IPS-18c (cell line): ENCODE measurements around the gene MEGF8.
A peak's percentile ranks its signal among the peaks of the same experiment; 100 is the strongest.

Source experiments
- H3K4me3 ChIP-seq: 2 replicates; pipeline ENCODE4 v1.7.0; 2013; ENCODE audit warnings: low read depth, mild to moderate bottlenecking, low read length, moderate library complexity; ENCODE audit not compliant: insufficient read depth
- H3K9me3 ChIP-seq: one replicate; pipeline ENCODE4 v1.6.1; 2013; ENCODE audit warnings: mild to moderate bottlenecking, low read length, moderate library complexity; ENCODE audit not compliant: control insufficient read depth, insufficient read depth

The MEGF8 gene

DNA sequence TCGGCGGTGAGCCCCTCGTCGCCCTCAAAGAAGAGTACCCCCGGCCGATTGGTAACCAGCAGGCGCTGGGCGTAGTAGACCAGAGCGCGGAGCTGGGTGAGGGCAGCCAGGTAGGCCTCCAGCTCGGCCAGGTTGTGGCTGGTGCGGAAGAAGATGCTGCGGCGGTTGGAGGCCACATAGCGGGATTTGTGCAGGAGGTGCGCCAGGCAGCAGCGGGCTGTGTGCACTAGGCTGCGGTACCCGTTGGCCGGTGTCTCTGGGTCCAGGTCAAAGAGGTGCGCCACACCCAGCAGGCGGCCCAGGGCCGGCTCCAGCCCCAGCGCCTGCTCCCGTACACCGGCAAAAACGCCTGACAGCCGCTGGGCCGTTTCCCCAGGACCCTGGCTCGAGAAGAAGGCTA is 84.9 kb downstream of the MEGF8 start:
- H3K4me3 ChIP-seq: no peak overlapping the region
- H3K9me3 ChIP-seq: no peaks in the 10 kb centered on the region

DNA sequence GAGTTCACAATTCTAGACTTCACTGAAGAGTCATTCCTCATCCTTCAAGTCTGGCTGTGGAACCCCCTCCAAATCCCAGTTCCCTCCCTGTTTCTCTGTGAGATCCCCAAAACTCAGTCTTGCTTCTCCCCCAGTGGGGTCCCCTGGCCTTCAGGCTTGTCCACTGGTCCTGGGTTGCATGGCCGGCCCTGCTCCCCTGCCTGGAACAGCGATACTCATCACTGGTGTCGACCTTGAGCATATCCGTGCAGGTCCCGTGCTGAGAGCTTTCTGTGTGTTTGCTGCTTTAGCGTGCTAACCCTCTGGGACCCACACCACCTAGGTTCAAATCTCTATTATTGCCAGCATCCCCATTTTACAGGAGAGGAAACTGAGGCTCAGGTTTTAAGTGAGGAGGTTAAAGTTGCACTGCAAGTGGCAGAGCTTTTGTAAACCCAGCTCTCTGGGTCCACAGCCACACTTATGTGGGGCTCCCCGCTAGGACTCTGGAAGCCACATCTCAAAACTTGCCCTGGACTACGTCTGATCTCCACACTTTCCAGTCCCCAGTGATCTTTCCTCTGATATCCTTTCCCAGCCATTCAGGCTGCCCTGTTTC is 86.2 kb downstream of the MEGF8 start:
- Histone ChIP-seq H3K9me3 (no peaks in the 10 kb centered on the region), H3K4me3 (no peak overlapping the region)

DNA sequence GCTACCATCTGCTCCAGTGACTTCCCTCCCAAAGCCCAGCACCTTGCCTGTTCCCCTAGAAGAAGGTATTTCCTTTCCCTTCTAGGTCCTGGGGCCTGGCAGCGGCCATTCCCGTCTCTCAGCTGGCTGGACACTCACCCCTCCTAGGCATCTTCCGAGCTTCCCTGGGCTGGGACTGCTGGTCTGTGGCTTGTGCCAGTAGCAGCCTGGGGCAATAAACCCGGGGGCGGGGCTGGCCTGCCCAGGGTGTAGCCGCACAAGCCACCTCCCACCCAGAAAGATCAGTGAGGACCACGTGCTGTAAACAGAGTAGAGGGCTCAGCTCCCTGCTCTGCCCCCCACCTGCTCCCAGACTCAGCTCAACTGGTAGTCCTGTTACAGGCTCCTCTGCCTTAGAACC is 86.8 kb downstream of the MEGF8 start:
- no peak overlapping the region for H3K4me3 ChIP-seq

GRCh38 chr19:42412661-42413076 is 87.2 kb downstream of the MEGF8 start:
- Histone ChIP-seq H3K4me3 (no peak overlapping the region), H3K9me3 (no peaks in the 10 kb centered on the region)

More for the DNA sequence above, 86.8 kb downstream of the MEGF8 start:
- no peaks in the 10 kb centered on the region for H3K9me3 ChIP-seq

- H3K4me3 ChIP-seq: no peak overlapping the region
- H3K9me3 ChIP-seq: peaks cover 3% of the 10 kb centered on the region
These were observed 93.9 kb downstream of the MEGF8 start for GRCh38 chr19:42419309-42419708.

GRCh38 chr19:42420055-42420544 is 94.7 kb downstream of the MEGF8 start:
- H3K9me3 ChIP-seq: peaks cover 5% of the 10 kb centered on the region
- no peak overlapping the region for H3K4me3 ChIP-seq

GRCh38 chr19:42421101-42421500 is 95.7 kb downstream of the MEGF8 start:
- Histone ChIP-seq H3K4me3 (no peak overlapping the region), H3K9me3 (peaks cover 5% of the 10 kb centered on the region)

DNA sequence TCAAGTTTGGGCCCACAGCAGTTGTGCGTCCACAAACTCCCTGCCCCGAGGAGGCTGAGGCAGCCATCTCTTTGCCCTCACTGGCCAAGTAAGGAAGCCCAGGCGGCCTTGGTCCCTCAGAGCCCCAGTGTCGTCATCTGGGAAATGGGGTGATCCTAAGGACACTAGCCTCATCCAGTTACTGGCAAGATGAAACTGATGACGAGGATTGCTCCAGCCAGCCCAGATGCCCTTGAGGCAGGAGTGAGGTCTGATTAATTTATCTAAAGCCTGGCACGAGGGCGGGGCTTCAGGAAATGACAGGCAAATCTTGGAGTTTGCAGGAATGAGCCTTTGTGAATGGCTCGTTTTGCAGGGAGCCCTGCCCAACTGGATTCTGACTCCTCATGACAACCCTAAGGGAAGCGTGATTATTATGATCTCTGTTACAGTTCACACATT is 96.2 kb downstream of the MEGF8 start:
- Histone ChIP-seq H3K9me3 (peaks cover 5% of the 10 kb centered on the region), H3K4me3 (no peak overlapping the region)

DNA sequence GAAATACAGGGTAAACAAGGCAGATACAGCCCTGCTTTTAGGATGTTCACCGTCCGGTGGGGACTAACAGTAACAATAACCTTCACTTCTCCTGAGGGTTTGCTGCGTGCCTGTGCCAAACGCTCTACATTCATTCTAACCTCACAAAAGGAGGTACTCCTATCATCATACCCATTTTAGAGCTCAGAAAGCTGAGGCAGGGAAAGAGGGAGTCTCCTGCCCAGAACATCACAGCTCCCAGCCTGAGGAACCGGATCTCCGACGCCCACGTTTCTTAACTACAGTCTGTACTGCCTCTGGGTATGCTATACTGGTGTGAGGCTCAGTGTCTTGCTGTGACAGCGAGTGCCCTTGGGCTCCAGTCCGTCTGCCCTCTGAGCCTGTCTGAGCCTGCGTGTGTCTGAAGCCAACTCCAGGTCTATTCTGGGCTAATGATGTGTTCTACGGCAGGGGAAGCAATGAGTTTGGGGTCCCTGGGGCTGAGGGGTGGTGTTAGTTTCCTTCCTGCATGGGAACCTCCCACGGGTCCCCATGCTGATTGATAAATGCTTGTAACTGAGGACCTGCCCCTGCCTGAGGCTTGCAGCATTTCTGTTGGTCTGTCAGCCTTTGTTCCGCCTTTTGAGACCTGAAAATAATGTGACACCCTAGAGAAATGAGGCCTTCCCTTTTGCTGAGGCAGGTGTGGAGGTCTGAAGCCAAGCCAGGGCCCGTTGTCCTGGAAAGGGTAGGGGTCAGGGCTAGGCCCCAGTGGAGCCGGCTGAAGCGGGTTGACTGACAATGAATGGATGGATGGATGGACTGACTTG is 96.9 kb downstream of the MEGF8 start:
- Histone ChIP-seq H3K9me3 (peaks cover 5% of the 10 kb centered on the region), H3K4me3 (peak overlapping the region; percentile 83)

GRCh38 chr19:42422901-42423461 is 97.5 kb downstream of the MEGF8 start:
- peak overlapping the region; percentile 83 for H3K4me3 ChIP-seq
- peaks cover 5% of the 10 kb centered on the region for H3K9me3 ChIP-seq

GRCh38 chr19:42423462-42424344 is 98.3 kb downstream of the MEGF8 start:
- H3K4me3 ChIP-seq: peak overlapping the region; percentile 83
- peaks cover 5% of the 10 kb centered on the region for H3K9me3 ChIP-seq

DNA sequence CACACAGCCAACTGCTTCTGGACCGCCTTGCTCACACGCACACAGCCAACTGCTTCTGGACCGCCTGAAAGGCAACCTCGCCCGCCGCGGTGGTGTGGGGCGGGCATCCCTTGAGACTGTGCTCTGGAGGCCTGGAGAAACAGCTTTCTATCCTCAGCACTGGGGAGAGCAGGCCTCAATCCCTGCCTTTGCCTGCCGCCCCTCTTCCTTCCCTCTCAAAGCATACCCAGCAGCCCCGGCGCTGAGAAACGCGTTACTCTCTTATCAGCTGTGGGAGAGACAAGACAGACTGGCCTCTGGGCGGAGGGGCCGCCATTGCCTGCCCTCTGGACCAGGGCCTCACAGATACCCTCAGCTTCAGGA is 98.9 kb downstream of the MEGF8 start:
- Histone ChIP-seq H3K4me3 (peak overlapping the region; percentile 22; the same call in 1 of the 2 replicates), H3K9me3 (peaks cover 5% of the 10 kb centered on the region)

GRCh38 chr19:42424712-42425131 is 99.3 kb downstream of the MEGF8 start:
- peaks cover 5% of the 10 kb centered on the region for H3K9me3 ChIP-seq
- no peak overlapping the region for H3K4me3 ChIP-seq

GRCh38 chr19:42426643-42427042 is 101.2 kb downstream of the MEGF8 start:
- no peak overlapping the region for H3K4me3 ChIP-seq
- peaks cover 5% of the 10 kb centered on the region for H3K9me3 ChIP-seq

GRCh38 chr19:42427313-42427712 is 101.9 kb downstream of the MEGF8 start, which contains the start of gene LIPE:
LIPE (minus strand) TSS chr19:42427388; CDS start chr19:42427149, 239 bp downstream.
- H3K9me3 ChIP-seq: peaks cover 5% of the 10 kb centered on the region
- H3K4me3 ChIP-seq: no peak within 1 kb of the TSS
